Measurements from ENCODE around the gene EZR. TPM values are rescaled to one million over a fixed set of nuclear protein-coding genes. Genes with fewer than 3 reads are reported as not detected.
A peak's percentile ranks its signal among the peaks of the same experiment; 100 is the strongest.

Gene EZR
- total and polyA plus RNA-seq, 9 of the 15 experiments (the other 6 are each of a cell fraction or from before 2014, with no cell fraction given) = 36.5 to 162 (median 104) TPM

GRCh38 chr6:158836625-158837311, 17.6 kb upstream of the EZR start:
- POLR2A ChIA-PET = interaction anchor here (0.6 to 2.3 kb wide), 4 partner anchors 8 to 18 kb away, joined by 3 to 7 read pairs (median 4); partner anchors contain the start of gene EZR
- BruUV-seq (replicated peaks) = no TSS peak
- Histone ChIP-seq H3K4me1 (replicated peaks in 1 of 2; ENCODE audit: control insufficient read depth in 2 of 2, insufficient read depth in 2 of 2, low read length in 2 of 2) (peaks cover 29% of the 10 kb centered on the region in 2 experiments), H3K9me1 (ENCODE audit: control insufficient read depth, insufficient read depth, low read length) (no peaks in the 10 kb centered on the region), H3K27ac (ENCODE audit: extremely low read depth, low read depth, low read length) (no peak overlapping the region), H3K79me2 (ENCODE audit: control insufficient read depth, insufficient read depth, low read length) (no peaks in the 10 kb centered on the region), H2AFZ (ENCODE audit: low read depth, low read length) (no peak overlapping the region), H3K9ac (ENCODE audit: insufficient read depth in 1 of 2, low read depth in 2 of 2, low read length in 2 of 2) (peak overlapping the region in 1 of 2 experiments; percentile 53; a peak in 2 of 4 replicates), H3K9me3 (replicated peaks; ENCODE audit: control insufficient read depth, insufficient read depth, low read depth, low read length) (no peaks in the 10 kb centered on the region), H4K20me1 (replicated peaks; ENCODE audit: control insufficient read depth, insufficient read depth, low read length) (no peaks in the 10 kb centered on the region), H3K36me3 (ENCODE audit: control insufficient read depth, insufficient read depth, low read length) (no peaks in the 10 kb centered on the region), H3K4me2 (ENCODE audit: insufficient read depth, low read length) (no peak overlapping the region), H3K27me3 (ENCODE audit: control insufficient read depth in 2 of 2, insufficient read depth in 2 of 2, low read length in 2 of 2) (no peaks in the 10 kb centered on the region), H3K4me3 (no peak overlapping the region)
- ATAC-seq (no peak), DNase-seq (ENCODE audit: extremely low read depth in 1 of 4, low spot score in 3 of 4) (no peak), FAIRE-seq (no peak)
- 80% methylated on average over 11 of the region's 11 CpGs for WGBS (ENCODE audit: insufficient coverage, low coverage, missing lambda C conversion rate)
- CTCF ChIA-PET (ENCODE audit: low intra/inter-chr PET ratio) = no interaction called here
- TF ChIP-seq MXI1 (IDR thresholded peaks at IDR 0.05; ENCODE audit: low read depth, low read length) (no peak), PHTF2 (CRISPR knock-in tag; IDR thresholded peaks at IDR 0.05) (no peak), POLR3G (IDR thresholded peaks at IDR 0.05; ENCODE audit: extremely low read depth, insufficient read length, insufficient replicate concordance) (no peak), ZNF436 (CRISPR knock-in tag; IDR thresholded peaks at IDR 0.05) (no peak), TRIM24 (IDR thresholded peaks at IDR 0.05) (no peak)
- in situ Hi-C loops (cut with MboI) (no loop called here), intact Hi-C loops (cut with micrococcal nuclease) (no loop called here)
